Neural progenitor cell (in vitro differentiated cells): ENCODE measurements around the gene RPF1.

Experiments
- CTCF ChIP-seq: fragments of 200-600 bp; sonication (generic); IDR thresholded peaks from 2 replicates; pipeline ENCODE4 v1.5.1; 2017; ENCODE audit warnings: antibody characterized with exemption, mild to moderate bottlenecking
- EZH2 ChIP-seq: fragments of 200-600 bp; sonication (generic); IDR thresholded peaks from 2 replicates; pipeline ENCODE4 v1.6.1; 2017; ENCODE audit warnings: antibody characterized with exemption, mild to moderate bottlenecking, moderate library complexity

- TF ChIP-seq CTCF: no peak
- TF ChIP-seq EZH2: no peak
These were observed 31.6 kb downstream of the RPF1 start for GRCh38 chr1:84510668-84511067.
